ENCODE measurements around the gene RFNG.

- TF ChIP-seq JUND (IDR thresholded peaks at IDR 0.05): no peak
- no peak for TF ChIP-seq POLR2A (IDR thresholded peaks at IDR 0.05; ENCODE audit: borderline replicate concordance, extremely low read depth, insufficient read depth, insufficient read length)
- no peak for TF ChIP-seq SRF (IDR thresholded peaks at IDR 0.05; ENCODE audit: low read depth)
- TF ChIP-seq YY1 (IDR thresholded peaks at IDR 0.05; ENCODE audit: extremely low read depth, insufficient replicate concordance, low read depth, low read length): no peak
- TF ChIP-seq RAD21 (IDR thresholded peaks at IDR 0.05; ENCODE audit: low read depth): no peak
- no peak for TF ChIP-seq CEBPB (IDR thresholded peaks at IDR 0.05; ENCODE audit: low read depth)
- TF ChIP-seq, protein P1, sequence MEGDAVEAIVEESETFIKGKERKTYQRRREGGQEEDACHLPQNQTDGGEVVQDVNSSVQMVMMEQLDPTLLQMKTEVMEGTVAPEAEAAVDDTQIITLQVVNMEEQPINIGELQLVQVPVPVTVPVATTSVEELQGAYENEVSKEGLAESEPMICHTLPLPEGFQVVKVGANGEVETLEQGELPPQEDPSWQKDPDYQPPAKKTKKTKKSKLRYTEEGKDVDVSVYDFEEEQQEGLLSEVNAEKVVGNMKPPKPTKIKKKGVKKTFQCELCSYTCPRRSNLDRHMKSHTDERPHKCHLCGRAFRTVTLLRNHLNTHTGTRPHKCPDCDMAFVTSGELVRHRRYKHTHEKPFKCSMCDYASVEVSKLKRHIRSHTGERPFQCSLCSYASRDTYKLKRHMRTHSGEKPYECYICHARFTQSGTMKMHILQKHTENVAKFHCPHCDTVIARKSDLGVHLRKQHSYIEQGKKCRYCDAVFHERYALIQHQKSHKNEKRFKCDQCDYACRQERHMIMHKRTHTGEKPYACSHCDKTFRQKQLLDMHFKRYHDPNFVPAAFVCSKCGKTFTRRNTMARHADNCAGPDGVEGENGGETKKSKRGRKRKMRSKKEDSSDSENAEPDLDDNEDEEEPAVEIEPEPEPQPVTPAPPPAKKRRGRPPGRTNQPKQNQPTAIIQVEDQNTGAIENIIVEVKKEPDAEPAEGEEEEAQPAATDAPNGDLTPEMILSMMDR (IDR thresholded peaks at IDR 0.05 in 2 of 3, conservative IDR thresholded peaks at IDR 0.05 in 1 of 3; ENCODE audit: borderline replicate concordance in 1 of 3, insufficient read depth in 1 of 3, low read depth in 2 of 3, low read length in 2 of 3): no peak
- no peak for TF ChIP-seq ZNF274 (IDR thresholded peaks at IDR 0.05; ENCODE audit: low read depth, low read length)
- TF ChIP-seq, protein P2, sequence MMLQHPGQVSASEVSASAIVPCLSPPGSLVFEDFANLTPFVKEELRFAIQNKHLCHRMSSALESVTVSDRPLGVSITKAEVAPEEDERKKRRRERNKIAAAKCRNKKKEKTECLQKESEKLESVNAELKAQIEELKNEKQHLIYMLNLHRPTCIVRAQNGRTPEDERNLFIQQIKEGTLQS (IDR thresholded peaks at IDR 0.05): no peak
- no peak for TF ChIP-seq POLR2AphosphoS5 (IDR thresholded peaks at IDR 0.05; ENCODE audit: low read depth, low read length)
- no peak for TF ChIP-seq EZH2phosphoT487 (IDR thresholded peaks at IDR 0.05; ENCODE audit: borderline replicate concordance)
- TF ChIP-seq EZH2 (IDR thresholded peaks at IDR 0.05): no peak
Observed at GRCh38 chr17:82063424-82064415, 12.1 kb upstream of the RFNG start.
